Measurements from ENCODE around the gene ZNF423.
"Not testable (repeated sequence)": the region's sequence is repeated elsewhere in the genome, so short reads cannot be mapped to it uniquely, and the experiment has no call there.

The ZNF423 gene

DNA sequence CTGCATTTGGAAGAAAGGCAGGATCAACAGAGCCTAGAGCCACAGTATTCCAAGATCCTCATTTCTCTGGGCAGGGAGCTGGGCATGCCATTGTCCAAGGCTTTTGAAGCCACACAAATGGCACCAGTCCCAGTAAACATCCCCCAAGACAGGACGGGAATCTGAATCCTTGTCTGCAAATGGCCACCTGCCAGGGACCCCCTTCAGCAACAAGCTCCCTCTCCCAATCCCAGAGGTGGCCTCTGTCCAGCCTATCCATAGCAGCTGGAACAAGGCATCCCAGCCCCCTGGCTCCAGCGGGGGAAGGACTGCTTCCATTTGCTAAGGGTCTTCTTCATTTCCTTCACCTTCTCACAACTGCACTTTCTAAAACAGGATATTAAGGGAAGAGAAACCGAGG is 277.9 kb downstream of the ZNF423 start:
- no peak overlapping the region for H3K27ac ChIP-seq (ENCODE audit: low read depth, low read length)
- peaks cover 21% of the 10 kb centered on the region for H3K4me1 ChIP-seq (ENCODE audit: control insufficient read depth, insufficient read depth, low read length)
- 0 out of 2 replicates have a peak, but pooled peaks cover 6% of the 10 kb centered on the region for H3K9me3 ChIP-seq (ENCODE audit: control insufficient read depth, insufficient read depth, low read depth, low read length)
- H3K4me3 ChIP-seq (ENCODE audit: low read depth, low read length), result no peak overlapping the region
- peaks cover 2% of the 10 kb centered on the region; the same call in 1 of the 2 replicates for H3K36me3 ChIP-seq (ENCODE audit: control insufficient read depth, insufficient read depth, low read length)
- H3K9ac ChIP-seq (ENCODE audit: low read length), result no peak overlapping the region
- H3K27me3 ChIP-seq (ENCODE audit: control insufficient read depth, insufficient read depth, low read length), result no peaks in the 10 kb centered on the region

GRCh38 chr16:49576941-49577340 is 279.0 kb downstream of the ZNF423 start:
- Histone ChIP-seq H3K36me3 (ENCODE audit: control insufficient read depth, insufficient read depth, low read length) (peaks cover 2% of the 10 kb centered on the region; the same call in 1 of the 2 replicates), H3K4me3 (ENCODE audit: low read depth, low read length) (no peak overlapping the region), H3K4me1 (ENCODE audit: control insufficient read depth, insufficient read depth, low read length) (peaks cover 19% of the 10 kb centered on the region), H3K27me3 (ENCODE audit: control insufficient read depth, insufficient read depth, low read length) (no peaks in the 10 kb centered on the region), H3K27ac (ENCODE audit: low read depth, low read length) (no peak overlapping the region), H3K9ac (ENCODE audit: low read length) (no peak overlapping the region), H3K9me3 (ENCODE audit: control insufficient read depth, insufficient read depth, low read depth, low read length) (0 out of 2 replicates have a peak, but pooled peaks cover 6% of the 10 kb centered on the region)

- Histone ChIP-seq H3K36me3 (ENCODE audit: control insufficient read depth, insufficient read depth, low read length) (peaks cover 2% of the 10 kb centered on the region; the same call in 1 of the 2 replicates), H3K9me3 (ENCODE audit: control insufficient read depth, insufficient read depth, low read depth, low read length) (0 out of 2 replicates have a peak, but pooled peaks cover 6% of the 10 kb centered on the region), H3K9ac (ENCODE audit: low read length) (no peak overlapping the region), H3K27ac (ENCODE audit: low read depth, low read length) (no peak overlapping the region), H3K27me3 (ENCODE audit: control insufficient read depth, insufficient read depth, low read length) (no peaks in the 10 kb centered on the region), H3K4me1 (ENCODE audit: control insufficient read depth, insufficient read depth, low read length) (peaks cover 17% of the 10 kb centered on the region), H3K4me3 (ENCODE audit: low read depth, low read length) (no peak overlapping the region)
Observed at GRCh38 chr16:49576173-49576494, 279.8 kb downstream of the ZNF423 start.

- Histone ChIP-seq H3K36me3 (ENCODE audit: control insufficient read depth, insufficient read depth, low read length) (peaks cover 2% of the 10 kb centered on the region; the same call in 1 of the 2 replicates), H3K27me3 (ENCODE audit: control insufficient read depth, insufficient read depth, low read length) (no peaks in the 10 kb centered on the region), H3K9ac (ENCODE audit: low read length) (no peak overlapping the region), H3K4me1 (ENCODE audit: control insufficient read depth, insufficient read depth, low read length) (peaks cover 17% of the 10 kb centered on the region), H3K27ac (ENCODE audit: low read depth, low read length) (no peak overlapping the region), H3K4me3 (ENCODE audit: low read depth, low read length) (no peak overlapping the region), H3K9me3 (ENCODE audit: control insufficient read depth, insufficient read depth, low read depth, low read length) (0 out of 2 replicates have a peak, but pooled peaks cover 6% of the 10 kb centered on the region)
Observed at GRCh38 chr16:49575346-49576172, 280.4 kb downstream of the ZNF423 start.

DNA sequence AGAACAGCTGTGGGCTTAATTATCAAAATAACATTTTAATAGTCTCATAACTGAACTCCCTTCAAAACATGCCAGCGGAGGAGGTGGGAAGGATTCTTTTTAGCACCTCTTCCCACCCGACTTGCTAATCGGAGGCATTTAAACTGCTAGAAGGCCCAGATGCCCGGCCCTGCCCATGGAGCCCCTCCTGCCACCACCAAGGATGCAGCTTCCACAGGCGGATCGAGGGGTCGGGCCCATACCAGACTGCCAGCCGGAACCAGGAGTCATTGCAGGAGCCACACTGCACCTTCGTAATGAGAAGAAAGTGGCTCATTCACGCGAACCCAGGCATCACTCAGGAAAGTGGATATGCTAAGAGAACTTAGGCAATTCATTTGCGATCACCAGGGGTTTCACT is 281.1 kb downstream of the ZNF423 start:
- no peak overlapping the region for H3K4me3 ChIP-seq (ENCODE audit: low read depth, low read length)
- H3K9ac ChIP-seq (ENCODE audit: low read length), result no peak overlapping the region
- H3K9me3 ChIP-seq (ENCODE audit: control insufficient read depth, insufficient read depth, low read depth, low read length), result 0 out of 2 replicates have a peak, but pooled peaks cover 6% of the 10 kb centered on the region
- peaks cover 17% of the 10 kb centered on the region for H3K4me1 ChIP-seq (ENCODE audit: control insufficient read depth, insufficient read depth, low read length)
- no peak overlapping the region for H3K27ac ChIP-seq (ENCODE audit: low read depth, low read length)
- no peaks in the 10 kb centered on the region for H3K27me3 ChIP-seq (ENCODE audit: control insufficient read depth, insufficient read depth, low read length)
- H3K36me3 ChIP-seq (ENCODE audit: control insufficient read depth, insufficient read depth, low read length), result peaks cover 2% of the 10 kb centered on the region; the same call in 1 of the 2 replicates

DNA sequence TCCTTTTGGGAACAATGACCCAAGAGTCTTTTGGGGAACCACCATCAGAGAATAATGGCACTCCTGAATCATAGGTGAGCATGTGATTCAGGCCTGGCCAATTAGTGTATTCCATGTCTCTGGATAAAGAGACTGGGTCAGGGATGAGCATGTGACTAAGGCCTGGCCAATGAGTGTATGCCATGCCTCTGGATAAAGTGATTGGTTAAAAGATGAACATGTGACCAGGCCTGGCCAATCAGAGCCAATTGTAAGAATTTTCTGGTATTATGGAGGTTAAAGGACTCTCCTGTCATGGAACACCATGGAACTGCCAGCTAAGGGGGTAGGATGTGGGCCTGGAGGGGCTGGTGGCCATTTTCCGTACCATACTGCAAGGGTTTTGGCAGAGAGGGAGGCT is 288.0 kb downstream of the ZNF423 start:
- H3K27me3 ChIP-seq (ENCODE audit: control insufficient read depth, insufficient read depth, low read length), result no peaks in the 10 kb centered on the region

DNA sequence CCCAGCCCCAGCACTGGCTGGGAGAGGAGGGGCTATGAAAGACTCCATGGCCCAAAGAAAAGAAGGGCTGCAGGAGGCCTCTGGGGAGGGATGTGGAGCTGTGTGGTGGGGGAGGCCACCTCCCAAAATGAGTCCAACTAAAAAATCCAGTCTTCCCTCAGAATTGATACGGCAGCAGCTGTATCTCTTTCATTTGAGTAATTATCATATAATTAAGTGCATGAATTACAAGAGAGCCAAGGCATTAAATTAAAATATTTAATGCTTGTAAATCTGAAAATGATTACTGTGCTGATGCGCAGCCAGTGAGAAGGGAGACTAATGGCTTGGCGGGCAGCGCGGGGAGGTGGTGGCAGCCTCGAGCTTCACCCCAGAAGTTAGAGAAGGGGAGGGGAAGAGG is 289.5 kb downstream of the ZNF423 start:
- Histone ChIP-seq H3K4me1 (ENCODE audit: control insufficient read depth, insufficient read depth, low read length) (peaks cover 13% of the 10 kb centered on the region; the same call in 1 of the 2 replicates), H3K27me3 (ENCODE audit: control insufficient read depth, insufficient read depth, low read length) (no peaks in the 10 kb centered on the region), H3K9me3 (ENCODE audit: control insufficient read depth, insufficient read depth, low read depth, low read length) (no peaks in the 10 kb centered on the region), H3K36me3 (ENCODE audit: control insufficient read depth, insufficient read depth, low read length) (no peaks in the 10 kb centered on the region), H3K9ac (ENCODE audit: low read length) (no peak overlapping the region), H3K4me3 (ENCODE audit: low read depth, low read length) (no peak overlapping the region), H3K27ac (ENCODE audit: low read depth, low read length) (no peak overlapping the region)

More for the DNA sequence above, 288.0 kb downstream of the ZNF423 start:
- Histone ChIP-seq H3K36me3 (ENCODE audit: control insufficient read depth, insufficient read depth, low read length) (no peaks in the 10 kb centered on the region), H3K4me3 (ENCODE audit: low read depth, low read length) (no peak overlapping the region), H3K4me1 (ENCODE audit: control insufficient read depth, insufficient read depth, low read length) (peaks cover 13% of the 10 kb centered on the region; the same call in 1 of the 2 replicates), H3K27ac (ENCODE audit: low read depth, low read length) (no peak overlapping the region), H3K9me3 (ENCODE audit: control insufficient read depth, insufficient read depth, low read depth, low read length) (no peaks in the 10 kb centered on the region), H3K9ac (ENCODE audit: low read length) (no peak overlapping the region)

GRCh38 chr16:49564496-49565229 is 291.2 kb downstream of the ZNF423 start:
- Histone ChIP-seq H3K4me1 (ENCODE audit: control insufficient read depth, insufficient read depth, low read length) (peaks cover 13% of the 10 kb centered on the region; the same call in 1 of the 2 replicates), H3K36me3 (ENCODE audit: control insufficient read depth, insufficient read depth, low read length) (no peaks in the 10 kb centered on the region), H3K9ac (ENCODE audit: low read length) (no peak overlapping the region), H3K4me3 (ENCODE audit: low read depth, low read length) (no peak overlapping the region), H3K9me3 (ENCODE audit: control insufficient read depth, insufficient read depth, low read depth, low read length) (no peaks in the 10 kb centered on the region), H3K27me3 (ENCODE audit: control insufficient read depth, insufficient read depth, low read length) (no peaks in the 10 kb centered on the region), H3K27ac (ENCODE audit: low read depth, low read length) (no peak overlapping the region)

- Histone ChIP-seq H3K36me3 (ENCODE audit: control insufficient read depth, insufficient read depth, low read length) (no peaks in the 10 kb centered on the region), H3K27ac (ENCODE audit: low read depth, low read length) (no peak overlapping the region), H3K9me3 (ENCODE audit: control insufficient read depth, insufficient read depth, low read depth, low read length) (no peaks in the 10 kb centered on the region), H3K4me1 (ENCODE audit: control insufficient read depth, insufficient read depth, low read length) (peaks cover 13% of the 10 kb centered on the region; the same call in 1 of the 2 replicates), H3K27me3 (ENCODE audit: control insufficient read depth, insufficient read depth, low read length) (no peaks in the 10 kb centered on the region), H3K4me3 (ENCODE audit: low read depth, low read length) (no peak overlapping the region), H3K9ac (ENCODE audit: low read length) (no peak overlapping the region)
Observed at GRCh38 chr16:49563666-49564065, 292.2 kb downstream of the ZNF423 start.

- not testable (repeated sequence) for H3K27ac ChIP-seq (ENCODE audit: low read depth, low read length); H3K9me3 ChIP-seq (ENCODE audit: control insufficient read depth, insufficient read depth, low read depth, low read length); H3K27me3 ChIP-seq (ENCODE audit: control insufficient read depth, insufficient read depth, low read length); H3K4me3 ChIP-seq (ENCODE audit: low read depth, low read length); H3K36me3 ChIP-seq (ENCODE audit: control insufficient read depth, insufficient read depth, low read length); H3K9ac ChIP-seq (ENCODE audit: low read length)
- peaks cover 20% of the 10 kb centered on the region for H3K4me1 ChIP-seq (ENCODE audit: control insufficient read depth, insufficient read depth, low read length)
Observed at GRCh38 chr16:49562894-49563293, 293.0 kb downstream of the ZNF423 start.

DNA sequence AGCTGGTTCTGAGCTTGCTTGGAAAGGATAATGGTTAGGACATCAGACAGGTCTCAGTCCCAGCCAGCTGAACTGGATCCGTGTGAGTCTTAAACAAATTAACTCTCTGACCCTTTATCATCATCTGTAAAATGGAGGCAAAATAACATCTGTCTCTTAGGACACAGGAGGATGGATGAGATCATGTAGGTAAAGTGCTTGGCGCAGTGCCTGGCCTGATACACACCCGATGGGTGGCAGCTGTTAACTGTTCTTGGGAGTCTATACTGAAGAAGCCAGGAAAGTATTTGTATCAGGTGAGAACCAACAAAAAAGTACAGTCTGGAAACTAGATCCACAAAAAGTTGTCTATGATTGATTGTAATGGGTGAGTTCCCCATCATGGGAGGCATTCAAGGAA is 293.7 kb downstream of the ZNF423 start:
- no peaks in the 10 kb centered on the region for H3K27me3 ChIP-seq (ENCODE audit: control insufficient read depth, insufficient read depth, low read length)
- no peak overlapping the region for H3K27ac ChIP-seq (ENCODE audit: low read depth, low read length)
- H3K9me3 ChIP-seq (ENCODE audit: control insufficient read depth, insufficient read depth, low read depth, low read length), result no peaks in the 10 kb centered on the region

More for the DNA sequence above, 293.7 kb downstream of the ZNF423 start:
- Histone ChIP-seq H3K4me1 (ENCODE audit: control insufficient read depth, insufficient read depth, low read length) (peaks cover 27% of the 10 kb centered on the region), H3K9ac (ENCODE audit: low read length) (no peak overlapping the region), H3K4me3 (ENCODE audit: low read depth, low read length) (no peak overlapping the region), H3K36me3 (ENCODE audit: control insufficient read depth, insufficient read depth, low read length) (no peaks in the 10 kb centered on the region)
